Activated naive CD4-positive, alpha-beta T cell treated with anti-CD3 and anti-CD28 coated beads, Interleukin-2, amount 50 U/mL, for 16 hours (primary cell): ENCODE data around the gene LTBP4.
"Not testable (repeated sequence)": the region's sequence is repeated elsewhere in the genome, so short reads cannot be mapped to it uniquely, and the experiment has no call there.

Source experiments
- DNase-seq: peaks from one replicate; pipeline ENCODE4 v3.0.0-alpha.2; 2020

Gene LTBP4

DNA sequence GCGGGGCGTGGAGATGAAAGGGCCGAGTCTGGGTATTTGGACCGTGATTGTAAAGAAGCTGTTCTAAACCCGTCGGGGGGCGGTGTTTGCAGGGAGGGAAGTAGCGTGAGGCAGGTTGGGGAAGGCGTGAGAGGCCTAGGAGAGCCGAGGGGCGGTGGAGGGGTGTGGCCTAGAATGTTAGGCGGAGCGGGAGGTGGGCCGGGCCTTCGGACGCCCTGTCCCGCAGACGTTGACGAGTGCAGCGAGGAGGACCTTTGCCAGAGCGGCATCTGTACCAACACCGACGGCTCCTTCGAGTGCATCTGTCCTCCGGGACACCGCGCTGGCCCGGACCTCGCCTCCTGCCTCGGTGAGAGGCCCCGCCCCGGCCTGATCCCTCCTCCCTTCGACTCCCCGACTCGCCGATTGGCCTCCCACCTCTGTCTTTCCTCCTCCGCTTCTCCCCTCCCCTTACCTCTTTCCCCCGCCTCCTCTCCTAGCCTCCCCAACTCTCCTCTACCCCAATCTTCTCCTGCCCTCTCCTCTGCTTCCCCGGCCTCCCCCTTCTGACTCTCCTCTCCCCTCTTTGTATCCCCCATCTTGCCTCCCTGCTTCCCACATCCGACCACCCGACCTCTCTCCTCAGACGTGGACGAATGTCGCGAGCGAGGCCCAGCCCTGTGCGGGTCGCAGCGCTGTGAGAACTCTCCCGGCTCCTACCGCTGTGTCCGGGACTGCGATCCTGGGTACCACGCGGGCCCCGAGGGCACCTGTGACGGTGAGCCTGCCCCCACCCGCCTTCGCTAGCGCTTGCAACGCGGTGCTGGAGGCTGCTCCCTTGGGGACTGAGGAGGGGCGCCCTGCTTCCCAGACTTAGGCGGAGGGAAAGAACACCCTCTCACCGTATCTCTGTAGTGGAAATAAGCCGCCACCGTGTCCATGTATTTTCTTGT, 12.8 kb downstream of the LTBP4 start:
- DNase-seq, result peak; percentile 93

DNA sequence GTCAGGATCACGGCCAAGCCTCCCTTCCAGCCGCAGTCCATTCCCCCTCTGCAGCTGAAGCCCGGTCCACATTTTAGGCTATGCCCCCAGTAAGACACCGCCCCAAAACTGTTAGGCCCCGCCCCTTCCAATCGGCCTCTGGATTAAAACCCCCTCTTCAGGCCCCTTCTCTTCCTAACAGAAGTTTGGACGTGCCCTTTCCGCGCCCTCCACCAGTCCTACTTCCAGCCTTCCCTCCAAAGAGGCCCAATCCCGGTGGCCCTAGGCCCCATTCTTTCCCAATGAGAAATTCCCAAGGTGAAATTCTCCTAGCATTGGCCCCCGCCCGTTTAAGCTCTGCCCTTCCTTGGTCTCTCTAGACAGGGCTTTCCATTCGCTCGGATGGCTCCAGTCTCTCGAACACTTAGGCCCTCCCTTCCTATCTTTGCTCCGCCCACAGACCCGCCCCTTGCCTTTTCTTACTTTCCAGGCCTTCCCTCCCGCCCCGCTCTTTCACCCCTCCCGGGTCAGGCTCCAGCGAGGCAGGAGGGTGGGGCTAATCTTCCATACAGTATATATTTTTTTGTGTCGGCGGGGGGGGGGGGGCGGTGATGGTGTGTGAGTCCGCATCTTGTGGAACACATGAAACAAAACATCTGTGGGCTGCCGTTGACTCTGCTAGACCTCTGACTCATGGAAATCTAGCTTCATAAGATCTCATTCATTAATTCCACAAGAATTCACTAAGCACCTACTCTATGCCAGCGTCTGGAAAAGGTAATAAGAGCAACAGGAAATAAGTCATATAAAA, 13.6 kb downstream of the LTBP4 start:
- peak; percentile 99 for DNase-seq

DNA sequence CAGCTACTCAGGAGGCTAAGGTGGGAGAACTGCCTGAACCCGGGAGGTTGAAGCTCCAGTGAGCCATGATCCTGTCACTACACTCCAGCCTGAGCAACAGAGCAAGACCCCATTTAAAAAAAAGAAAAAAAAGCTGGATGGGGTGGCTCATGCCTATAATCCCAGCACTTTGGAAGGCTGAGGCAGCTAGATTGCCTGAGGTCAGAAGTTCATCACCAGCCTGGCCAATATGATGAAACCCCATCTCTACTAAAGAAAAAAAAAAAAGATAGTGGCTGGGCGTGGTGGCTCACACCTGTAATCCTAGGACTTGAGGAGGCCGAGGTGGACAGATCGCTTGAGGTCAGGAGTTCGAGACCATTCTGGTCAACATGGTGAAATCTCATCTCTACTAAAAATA, 15.0 kb downstream of the LTBP4 start:
- no peak for DNase-seq

DNA sequence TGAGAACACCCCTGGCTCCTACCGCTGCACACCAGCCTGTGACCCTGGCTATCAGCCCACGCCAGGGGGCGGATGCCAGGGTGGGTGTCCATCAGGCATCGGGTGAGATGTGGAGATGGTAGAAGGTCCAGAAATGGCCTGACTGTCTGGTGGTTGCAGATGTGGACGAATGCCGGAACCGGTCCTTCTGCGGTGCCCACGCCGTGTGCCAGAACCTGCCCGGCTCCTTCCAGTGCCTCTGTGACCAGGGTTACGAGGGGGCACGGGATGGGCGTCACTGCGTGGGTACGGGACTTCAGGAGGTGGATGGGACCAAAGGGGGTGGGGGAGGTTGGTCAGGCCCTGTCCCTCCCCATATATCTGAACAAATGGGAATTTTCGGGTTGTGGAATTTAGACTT, 15.8 kb downstream of the LTBP4 start:
- no peak for DNase-seq

DNA sequence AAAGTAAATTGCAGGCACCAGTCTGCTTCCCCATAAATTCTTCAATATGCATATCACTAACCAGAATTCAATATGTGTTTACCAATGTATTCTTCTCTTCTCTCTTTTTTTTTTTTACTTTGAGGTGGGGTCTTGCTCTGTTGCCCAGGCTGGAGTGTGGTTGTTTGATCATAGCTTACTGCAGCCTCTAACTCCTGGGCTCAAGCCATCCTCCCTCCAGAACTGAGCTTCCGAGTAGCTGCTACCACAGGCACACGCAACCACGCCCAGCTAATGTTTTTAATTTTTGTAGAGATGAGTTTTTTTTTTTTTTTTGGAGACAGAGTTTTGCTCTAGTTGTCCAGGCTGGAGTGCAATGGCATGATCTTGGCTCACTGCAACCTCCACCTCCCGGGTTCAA, 16.8 kb downstream of the LTBP4 start:
- no peak for DNase-seq

DNA sequence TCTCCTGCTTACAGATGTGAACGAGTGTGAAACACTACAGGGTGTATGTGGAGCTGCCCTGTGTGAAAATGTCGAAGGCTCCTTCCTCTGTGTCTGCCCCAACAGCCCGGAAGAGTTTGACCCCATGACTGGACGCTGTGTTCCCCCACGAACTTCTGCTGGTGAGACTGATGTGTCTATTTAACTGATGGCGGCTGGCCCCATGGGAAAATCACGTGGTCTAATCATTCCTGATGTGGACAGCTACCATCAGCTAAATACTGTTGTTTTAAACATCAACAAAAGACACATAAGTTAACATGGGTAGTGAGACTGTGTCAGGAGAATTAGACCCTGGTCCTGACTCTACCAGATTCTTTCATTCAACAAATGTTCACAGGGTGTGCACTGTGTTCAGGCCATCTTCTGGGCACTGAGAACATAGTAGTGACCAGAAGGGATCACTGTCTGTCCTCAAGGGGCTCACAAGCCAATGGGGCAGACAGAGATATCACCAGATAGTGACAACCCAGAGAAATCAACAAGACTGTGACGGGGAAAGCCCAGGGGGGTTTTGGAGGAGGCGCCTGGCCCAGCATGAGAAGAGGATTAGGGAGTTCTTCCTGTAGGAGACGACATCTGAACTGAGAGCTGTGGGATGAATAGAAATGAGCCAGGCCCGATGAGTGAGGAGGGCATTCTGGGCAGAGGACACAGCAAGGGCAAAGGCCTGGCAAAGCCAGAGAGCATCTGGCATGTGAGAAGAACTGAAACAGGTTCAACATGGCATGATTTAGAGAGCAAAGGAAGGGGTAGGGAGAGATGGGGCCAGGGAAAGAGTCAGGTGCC, 18.4 kb downstream of the LTBP4 start:
- no peak for DNase-seq

DNA sequence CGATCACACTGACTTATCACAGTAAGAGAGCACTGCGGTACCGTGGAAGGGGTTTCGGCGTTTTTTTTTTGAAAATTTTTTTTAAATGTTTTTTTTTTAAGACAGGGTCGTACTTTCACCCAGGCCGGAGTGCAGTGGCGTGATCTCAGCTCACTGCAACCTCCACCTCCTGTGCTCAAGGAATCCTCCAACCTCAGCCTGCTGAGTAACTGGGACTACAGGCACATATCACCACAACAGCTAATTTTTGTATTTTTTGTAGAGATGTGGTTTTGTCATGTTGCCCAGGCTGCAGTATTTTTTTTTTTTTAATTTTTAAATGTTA, 19.0 kb downstream of the LTBP4 start:
- DNase-seq, result no peak

DNA sequence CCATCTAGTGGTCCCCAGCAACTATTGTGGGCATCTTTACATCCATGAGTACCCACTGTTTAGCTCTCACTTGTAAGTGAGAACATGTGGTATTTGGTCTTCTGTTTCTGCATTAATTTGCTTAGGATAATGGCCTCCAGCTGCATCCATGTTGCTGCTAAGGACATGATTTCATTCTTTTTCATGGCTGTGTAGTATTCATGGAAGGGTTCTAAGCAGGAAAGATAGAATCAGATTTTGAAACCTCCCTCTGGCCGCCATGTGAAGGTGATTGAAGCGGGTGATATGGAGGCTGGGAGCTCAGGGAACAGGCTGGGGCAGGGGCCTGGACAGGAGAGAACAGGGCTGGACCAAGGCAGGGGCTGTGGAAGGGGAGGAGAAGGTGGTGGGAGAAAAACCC, 20.1 kb downstream of the LTBP4 start:
- no peak for DNase-seq

DNA sequence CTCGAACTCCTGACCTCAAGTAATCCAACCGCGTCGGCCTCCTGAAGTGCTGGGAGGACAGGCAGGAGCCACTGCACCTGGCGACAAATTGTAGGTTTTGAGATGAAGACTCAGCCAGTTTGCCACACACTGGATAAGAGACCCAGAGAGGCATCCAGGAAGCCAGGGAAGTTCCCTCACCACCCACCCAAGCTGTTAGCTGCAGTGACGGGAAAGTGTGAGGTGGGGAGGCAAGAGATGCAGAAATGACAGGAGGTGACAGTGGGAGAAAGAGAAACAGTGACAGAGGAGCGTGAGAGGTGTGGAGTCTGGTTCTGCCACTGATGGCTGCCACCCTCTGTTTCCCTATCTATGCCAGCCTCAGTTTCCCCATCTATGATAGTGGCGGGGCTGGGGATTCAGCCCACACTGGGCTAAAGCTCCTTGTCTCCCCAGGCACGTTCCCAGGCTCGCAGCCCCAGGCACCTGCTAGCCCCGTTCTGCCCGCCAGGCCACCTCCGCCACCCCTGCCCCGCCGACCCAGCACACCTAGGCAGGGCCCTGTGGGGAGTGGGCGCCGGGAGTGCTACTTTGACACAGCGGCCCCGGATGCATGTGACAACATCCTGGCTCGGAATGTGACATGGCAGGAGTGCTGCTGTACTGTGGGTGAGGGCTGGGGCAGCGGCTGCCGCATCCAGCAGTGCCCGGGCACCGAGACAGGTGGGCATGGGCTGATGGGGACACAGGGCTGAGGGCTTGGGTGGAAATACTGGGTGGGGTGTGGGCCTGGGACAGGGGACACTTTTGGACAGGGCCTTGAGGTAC, 21.0 kb downstream of the LTBP4 start:
- DNase-seq, result no peak

DNA sequence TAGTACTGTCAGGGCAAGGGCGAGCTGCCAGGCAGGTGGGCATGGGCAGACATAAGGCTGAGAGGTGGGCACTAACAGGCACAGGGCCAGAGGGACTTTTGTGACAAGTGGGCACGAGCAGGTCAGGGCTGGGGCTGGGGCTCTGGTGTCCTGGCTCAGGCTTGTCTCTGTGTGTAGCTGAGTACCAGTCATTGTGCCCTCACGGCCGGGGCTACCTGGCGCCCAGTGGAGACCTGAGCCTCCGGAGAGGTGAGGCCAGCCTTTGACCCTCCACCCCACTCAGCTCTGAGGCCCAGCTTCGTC, 21.6 kb downstream of the LTBP4 start:
- no peak for DNase-seq

DNA sequence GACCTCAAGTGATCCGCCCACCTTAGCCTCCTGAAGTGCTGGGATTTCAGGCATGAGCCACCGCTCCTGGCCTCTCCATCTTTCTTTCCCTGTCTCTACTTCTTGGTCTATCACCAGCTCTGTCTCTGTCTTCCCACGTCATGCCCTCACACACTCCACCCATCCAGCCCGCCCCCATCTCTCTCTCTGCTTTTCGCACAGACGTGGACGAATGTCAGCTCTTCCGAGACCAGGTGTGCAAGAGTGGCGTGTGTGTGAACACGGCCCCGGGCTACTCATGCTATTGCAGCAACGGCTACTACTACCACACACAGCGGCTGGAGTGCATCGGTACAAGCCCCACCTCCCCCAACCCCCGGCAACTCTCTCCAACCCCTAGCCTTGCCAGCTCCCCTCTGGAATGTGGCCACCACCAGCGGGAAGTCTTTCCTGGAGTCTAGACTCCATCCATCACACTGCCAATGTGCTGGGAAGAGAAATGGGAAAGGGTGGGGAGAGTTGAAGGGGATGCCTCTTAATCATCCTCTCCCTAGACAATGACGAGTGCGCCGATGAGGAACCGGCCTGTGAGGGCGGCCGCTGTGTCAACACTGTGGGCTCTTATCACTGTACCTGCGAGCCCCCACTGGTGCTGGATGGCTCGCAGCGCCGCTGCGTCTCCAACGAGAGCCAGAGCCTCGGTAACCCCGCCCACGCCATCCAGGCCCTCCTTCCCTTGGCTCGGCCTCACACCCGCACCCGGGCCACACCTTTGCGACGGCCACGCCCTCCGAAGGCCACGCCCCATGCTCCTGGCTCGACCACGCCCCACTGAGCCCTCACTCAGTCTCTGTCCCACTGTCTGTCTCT, 22.5 kb downstream of the LTBP4 start:
- DNase-seq, result no peak

DNA sequence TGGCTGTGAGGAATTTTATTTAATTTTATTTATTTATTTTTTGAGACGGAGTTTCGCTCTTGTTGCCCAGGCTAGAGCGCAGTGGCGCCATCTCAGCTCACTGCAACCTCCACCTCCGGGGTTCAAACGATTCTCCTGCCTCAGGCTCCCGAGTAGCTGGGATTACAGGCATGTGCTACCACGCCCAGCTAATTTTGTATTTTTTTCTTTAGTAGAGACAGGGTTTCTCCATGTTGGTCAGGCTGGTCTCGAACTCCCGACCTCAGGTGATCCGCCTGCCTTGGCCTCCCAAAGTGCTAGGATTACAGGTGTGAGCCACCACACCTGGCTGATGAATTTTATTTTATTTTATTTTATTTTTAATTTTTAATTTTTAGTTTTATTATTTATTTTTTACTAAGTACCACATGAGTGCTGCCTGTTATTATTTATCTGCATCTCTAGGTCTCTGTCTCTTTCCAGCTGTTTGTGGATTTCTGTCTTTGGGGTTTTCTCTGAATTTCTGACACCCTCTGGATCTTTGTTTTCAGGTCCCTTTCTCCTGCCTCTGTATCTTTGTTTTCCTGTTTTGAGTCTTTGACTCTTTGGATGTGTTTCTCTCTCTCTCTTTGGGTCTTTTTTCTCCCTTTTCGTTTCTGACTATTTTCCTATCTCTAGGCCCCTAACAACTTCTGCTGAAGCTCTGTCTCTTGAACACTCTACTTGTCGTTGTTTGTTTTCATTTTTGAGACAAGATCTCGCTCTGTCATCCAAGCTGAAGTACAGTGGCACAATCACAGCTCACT, 23.4 kb downstream of the LTBP4 start:
- DNase-seq, result not testable (repeated sequence)

DNA sequence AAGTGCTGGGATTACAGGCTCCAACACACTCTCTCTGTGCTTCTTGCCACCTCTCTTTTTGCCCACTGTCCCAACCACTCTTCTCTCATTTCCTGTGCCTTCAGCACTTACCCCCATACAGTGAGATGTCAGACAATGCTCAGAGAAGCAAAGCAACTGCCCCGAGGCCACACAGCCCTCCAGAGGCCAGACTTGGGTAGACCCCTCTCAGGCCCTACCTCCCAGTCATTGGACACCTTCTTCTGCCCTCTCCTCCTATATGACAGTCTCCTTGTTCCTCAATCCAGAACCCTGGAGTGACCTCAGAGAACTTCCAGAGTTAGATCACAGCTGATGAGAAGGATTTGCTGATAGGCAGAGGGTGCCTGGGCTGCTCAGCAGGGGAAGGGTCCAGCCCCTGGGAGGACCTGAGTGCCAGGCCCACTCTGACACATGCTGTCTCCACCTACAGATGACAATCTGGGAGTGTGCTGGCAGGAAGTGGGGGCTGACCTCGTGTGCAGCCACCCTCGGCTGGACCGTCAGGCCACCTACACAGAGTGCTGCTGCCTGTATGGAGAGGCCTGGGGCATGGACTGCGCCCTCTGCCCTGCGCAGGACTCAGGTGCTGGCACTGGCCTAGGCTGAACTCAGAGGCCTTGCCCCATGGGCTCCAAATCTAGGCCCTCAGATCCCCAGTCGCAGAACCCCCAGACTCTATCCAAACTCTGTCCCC, 24.4 kb downstream of the LTBP4 start:
- no peak for DNase-seq

DNA sequence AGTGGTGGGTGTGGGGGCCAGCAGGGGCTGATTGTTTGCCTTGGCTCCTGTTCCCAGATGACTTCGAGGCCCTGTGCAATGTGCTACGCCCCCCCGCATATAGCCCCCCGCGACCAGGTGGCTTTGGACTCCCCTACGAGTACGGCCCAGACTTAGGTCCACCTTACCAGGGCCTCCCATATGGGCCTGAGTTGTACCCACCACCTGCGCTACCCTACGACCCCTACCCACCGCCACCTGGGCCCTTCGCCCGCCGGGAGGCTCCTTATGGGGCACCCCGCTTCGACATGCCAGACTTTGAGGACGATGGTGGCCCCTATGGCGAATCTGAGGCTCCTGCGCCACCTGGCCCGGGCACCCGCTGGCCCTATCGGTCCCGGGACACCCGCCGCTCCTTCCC, 25.7 kb downstream of the LTBP4 start:
- no peak for DNase-seq

DNA sequence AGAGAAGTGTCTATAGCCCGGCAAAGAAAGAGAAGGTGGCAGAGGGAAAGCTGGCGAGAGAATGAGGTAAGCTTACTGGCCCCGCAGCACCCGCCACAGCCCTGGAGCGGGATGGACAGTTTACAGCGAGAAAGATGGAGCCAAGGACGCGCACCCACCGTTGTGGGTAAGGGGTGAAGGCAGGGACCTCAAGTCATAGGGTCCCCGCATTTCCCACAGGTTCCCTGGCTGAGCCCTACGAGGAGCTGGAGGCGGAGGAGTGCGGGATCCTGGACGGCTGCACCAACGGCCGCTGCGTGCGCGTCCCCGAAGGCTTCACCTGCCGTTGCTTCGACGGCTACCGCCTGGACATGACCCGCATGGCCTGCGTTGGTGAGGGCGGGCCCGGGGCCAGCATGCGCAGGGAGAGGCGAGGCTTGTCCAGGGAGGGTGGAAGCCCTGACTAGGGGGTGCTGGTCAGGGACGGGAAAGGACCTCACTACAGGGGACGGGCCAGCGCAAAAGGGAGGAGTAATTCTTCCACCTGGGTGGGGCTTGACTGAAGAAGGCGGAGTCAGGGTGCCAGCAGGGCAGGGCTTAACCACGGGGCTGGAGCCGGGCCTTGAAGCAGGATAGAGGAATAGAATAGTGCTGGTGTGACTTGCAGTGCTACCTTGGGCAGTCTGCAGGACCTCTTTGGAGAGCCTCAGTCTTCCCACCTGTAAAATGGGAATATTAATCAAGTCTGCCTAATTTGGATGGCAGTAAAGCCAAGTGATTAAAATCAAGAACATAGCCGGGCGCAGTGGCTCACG, 26.5 kb downstream of the LTBP4 start:
- no peak for DNase-seq

DNA sequence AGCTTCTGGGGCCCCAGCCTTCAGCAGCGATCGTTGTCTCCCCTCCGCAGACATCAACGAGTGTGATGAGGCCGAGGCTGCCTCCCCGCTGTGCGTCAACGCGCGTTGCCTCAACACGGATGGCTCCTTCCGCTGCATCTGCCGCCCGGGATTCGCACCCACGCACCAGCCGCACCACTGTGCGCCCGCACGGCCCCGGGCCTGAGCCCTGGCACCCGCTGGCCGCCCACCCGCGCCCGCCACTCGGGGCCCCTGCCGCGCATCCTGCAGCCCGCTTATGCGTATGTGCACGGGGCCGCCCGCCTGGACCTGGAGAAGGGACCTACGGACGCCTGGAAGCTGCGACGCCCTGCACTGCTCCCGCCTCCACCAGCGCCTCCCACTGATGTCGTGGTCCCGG, 28.2 kb downstream of the LTBP4 start:
- DNase-seq, result no peak

DNA sequence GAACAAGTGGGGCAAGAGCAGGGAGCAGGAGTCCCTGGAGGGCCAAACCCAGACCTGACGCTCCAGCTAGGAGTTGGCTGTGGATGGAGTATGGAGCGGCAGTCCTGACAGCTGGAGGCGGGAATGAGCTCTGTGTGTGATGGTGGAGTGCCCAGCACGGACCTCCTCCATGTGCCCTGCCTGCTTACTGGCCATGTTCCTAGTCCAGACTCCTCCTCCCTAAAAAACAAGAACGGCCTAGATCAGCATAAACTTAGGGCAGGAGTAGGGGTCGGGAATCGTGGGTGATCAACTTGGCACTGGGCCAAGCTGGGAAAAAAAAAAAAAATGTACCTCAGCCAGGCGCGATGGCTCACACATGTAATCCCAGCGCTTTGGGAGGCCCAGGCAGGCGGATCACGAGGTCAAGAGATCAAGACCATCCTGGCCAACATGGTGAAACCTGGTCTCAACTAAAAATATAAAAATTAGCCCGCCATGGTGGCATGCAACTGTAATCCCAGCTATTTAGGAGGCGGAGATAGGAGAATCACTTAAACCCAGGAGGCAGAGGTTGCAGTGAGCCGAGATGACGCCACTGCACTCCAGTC, 29.5 kb downstream of the LTBP4 start:
- no peak for DNase-seq

DNA sequence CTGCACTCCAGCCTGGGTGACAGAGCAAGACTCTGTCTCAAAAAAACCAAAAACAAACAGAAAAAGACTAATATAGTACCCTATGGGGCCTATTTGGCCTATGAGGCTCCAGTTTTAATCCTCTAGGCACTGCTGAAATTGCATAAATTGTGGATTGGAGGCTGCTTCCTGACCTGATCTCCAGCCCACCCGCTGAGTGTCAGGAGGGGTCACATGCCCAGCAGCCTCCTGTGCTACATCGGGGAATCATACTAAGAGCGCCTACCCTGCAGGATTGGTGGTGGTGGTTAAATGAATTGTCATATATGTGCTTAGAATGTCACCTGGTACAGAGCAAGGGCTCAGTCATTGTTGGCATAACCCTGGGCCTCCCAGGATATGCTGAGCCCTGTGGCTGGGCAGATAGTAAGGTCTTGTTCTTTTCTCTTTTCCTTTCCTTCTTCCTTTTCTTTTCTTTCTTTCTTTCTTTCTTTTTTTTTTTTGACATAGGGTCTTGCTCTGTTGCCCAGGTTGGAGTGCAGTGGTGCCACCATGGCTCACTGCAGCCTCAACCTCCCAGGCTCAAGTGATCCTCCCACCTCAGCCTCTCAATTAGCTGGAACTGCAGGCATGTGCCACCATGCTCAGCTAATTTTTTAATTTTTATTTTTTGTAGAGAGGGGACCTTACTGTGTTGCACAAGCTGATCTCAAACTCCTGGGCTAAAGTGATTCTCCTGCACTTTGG, 31.3 kb downstream of the LTBP4 start:
- DNase-seq, result no peak
